LNCaP clone FGC (cell line): ENCODE data around the gene KANSL1.
"Not testable (repeated sequence)": the region's sequence is repeated elsewhere in the genome, so short reads cannot be mapped to it uniquely, and the experiment has no call there.

Source experiments
- DNase-seq: peaks from one replicate; pipeline ENCODE4 v3.0.0-alpha.2; 2011; ENCODE audit warnings: low read depth
- H3K4me3 ChIP-seq: 2 replicates; pipeline ENCODE4 v1.5.1; 2011; ENCODE audit warnings: mild to moderate bottlenecking, low read depth, low read length, control low read depth
- TF ChIP-seq, protein P1 (sequence below): IDR thresholded peaks from 2 replicates; pipeline ENCODE4 v1.5.1; 2012; ENCODE audit warnings: mild to moderate bottlenecking; ENCODE audit not compliant: control insufficient read depth, insufficient read depth; ENCODE audit errors: extremely low read depth

Gene KANSL1

GRCh38 chr17:46109603-46110189 is 83.5 kb downstream of the KANSL1 start:
- peak overlapping the region; percentile 33 for H3K4me3 ChIP-seq
- TF ChIP-seq, protein P1, sequence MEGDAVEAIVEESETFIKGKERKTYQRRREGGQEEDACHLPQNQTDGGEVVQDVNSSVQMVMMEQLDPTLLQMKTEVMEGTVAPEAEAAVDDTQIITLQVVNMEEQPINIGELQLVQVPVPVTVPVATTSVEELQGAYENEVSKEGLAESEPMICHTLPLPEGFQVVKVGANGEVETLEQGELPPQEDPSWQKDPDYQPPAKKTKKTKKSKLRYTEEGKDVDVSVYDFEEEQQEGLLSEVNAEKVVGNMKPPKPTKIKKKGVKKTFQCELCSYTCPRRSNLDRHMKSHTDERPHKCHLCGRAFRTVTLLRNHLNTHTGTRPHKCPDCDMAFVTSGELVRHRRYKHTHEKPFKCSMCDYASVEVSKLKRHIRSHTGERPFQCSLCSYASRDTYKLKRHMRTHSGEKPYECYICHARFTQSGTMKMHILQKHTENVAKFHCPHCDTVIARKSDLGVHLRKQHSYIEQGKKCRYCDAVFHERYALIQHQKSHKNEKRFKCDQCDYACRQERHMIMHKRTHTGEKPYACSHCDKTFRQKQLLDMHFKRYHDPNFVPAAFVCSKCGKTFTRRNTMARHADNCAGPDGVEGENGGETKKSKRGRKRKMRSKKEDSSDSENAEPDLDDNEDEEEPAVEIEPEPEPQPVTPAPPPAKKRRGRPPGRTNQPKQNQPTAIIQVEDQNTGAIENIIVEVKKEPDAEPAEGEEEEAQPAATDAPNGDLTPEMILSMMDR = no peak
- DNase-seq = peak; percentile 67

DNA sequence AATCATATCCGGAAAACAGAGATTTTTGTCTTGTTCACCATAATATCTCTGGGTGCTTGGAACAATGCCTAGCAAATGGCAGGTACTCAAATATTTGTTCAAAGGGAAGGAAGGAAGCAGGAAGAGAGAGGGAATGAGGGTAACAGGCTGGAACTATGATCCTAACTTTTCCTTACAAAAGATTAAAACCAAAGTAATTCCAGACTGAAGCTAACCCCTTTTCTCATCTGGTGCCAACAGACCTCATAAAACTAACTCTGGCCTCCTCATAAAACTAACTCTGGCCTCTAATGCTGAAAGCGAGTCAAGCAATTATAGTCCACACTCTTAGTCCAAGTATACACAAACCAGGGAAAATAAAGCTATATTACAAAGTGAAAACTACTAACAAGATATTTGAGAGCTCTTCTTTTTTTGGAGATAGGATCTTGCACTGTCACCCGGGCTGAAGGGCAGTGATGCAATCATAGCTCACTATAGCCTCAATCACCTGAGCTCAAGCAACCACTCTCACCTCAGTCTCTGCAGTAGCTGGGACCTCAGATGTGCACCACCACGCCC is 84.6 kb downstream of the KANSL1 start:
- TF ChIP-seq, protein P1 = no peak
- peak overlapping the region; percentile 33 for H3K4me3 ChIP-seq
- DNase-seq = peak; percentile 72

GRCh38 chr17:46108120-46108519 is 85.1 kb downstream of the KANSL1 start:
- peak overlapping the region; percentile 33 for H3K4me3 ChIP-seq
- TF ChIP-seq, protein P1 = no peak
- peak; percentile 74 for DNase-seq

DNA sequence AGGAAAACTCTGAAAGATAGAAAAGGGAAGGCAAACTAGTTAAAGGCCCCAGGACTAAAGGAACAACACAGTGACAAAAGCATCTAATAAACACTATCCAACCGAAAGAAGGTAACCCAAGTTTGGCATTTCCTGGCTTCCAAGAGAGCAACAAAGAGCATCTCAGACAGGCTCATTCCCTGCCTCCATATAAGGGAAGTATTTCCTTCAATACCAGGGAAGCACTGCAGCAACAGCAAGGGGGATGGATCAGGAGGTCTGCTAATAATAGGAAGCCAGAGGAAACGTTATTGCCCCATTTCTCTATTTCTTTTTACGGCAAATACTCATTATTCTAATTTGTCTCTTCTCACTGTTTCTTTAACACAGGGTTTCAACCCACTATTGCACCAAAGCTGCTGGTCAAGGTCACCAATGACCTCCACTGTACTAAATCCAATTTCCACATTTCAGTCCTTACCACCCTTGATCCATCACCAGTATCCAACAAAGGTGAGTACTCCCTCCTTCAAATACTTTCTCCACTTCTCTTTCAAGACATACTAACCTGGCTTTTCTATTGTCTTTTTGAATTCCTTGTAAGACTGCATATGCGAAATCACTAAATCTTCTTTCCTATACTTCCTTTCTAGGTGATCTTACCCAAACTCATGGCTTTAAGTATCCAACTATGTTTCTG is 86.1 kb downstream of the KANSL1 start:
- H3K4me3 ChIP-seq = no peak overlapping the region
- TF ChIP-seq, protein P1 = peak; percentile 7; the same call in 1 of the 2 replicates
- DNase-seq = no peak

GRCh38 chr17:46102806-46103205 is 90.4 kb downstream of the KANSL1 start:
- not testable (repeated sequence) for DNase-seq, H3K4me3 ChIP-seq

DNA sequence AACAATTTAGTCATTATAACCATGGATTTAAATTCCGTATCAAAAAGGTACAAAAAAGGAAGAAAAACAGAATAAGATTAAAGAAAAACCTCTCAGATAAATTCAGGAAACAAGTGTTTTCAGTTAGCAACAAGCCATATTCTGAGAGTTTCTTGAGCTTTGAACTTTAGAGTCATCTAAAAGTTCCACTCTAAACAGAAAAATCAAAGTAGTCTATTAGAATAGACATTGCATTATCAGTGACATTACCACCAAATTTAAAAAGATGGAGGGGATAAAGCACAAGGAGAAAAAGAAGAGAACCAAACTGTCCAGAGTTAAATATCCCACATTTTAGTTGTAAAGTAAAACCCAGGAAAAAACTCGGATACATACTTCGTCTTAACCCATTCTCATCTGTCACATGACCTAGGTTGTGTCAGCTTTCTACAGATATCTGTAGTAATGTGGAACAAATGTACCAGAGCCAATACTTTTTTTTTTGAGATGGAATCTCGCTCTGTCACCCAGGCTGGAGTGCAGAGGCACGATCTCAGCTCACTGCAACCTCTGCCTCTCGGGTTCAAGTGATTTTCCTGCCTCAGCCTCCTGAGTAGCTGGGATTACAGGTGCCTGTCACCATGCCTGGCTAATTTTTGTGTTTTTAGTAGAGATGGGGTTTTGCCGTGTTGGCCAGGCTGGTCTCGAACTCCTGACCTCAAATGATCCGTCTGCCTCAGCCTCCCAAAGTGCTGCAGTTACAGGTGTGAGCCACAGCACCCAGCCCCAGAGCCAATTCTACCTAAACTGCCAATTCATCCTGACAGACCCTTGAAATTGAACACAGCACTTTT is 91.2 kb downstream of the KANSL1 start:
- not testable (repeated sequence) for DNase-seq, H3K4me3 ChIP-seq

DNA sequence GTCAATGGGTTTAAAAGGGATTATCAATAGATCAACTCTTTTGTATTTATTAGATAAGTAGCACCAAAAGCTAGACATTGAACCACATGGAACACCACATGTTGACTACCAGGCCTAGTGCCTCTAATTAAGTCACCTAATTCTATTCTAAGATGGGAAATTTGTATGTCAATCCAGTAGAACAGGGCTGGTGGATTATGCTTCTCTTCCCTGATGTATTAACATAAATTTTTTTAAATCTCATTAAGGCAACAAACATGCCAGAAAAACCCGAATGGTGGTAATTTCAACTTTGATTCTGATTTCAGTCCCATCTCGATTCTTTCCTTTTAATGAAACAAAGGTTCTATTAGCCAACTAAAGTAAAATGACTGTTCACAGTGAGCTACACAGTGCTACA is 92.6 kb downstream of the KANSL1 start:
- DNase-seq = no peak
- H3K4me3 ChIP-seq = no peak overlapping the region
- TF ChIP-seq, protein P1 = no peak
